Measurements from ENCODE around the gene JMJD4.

GRCh38 chr1:227781314-227781930, 46.3 kb upstream of the JMJD4 start:
- TF ChIP-seq, protein P1, sequence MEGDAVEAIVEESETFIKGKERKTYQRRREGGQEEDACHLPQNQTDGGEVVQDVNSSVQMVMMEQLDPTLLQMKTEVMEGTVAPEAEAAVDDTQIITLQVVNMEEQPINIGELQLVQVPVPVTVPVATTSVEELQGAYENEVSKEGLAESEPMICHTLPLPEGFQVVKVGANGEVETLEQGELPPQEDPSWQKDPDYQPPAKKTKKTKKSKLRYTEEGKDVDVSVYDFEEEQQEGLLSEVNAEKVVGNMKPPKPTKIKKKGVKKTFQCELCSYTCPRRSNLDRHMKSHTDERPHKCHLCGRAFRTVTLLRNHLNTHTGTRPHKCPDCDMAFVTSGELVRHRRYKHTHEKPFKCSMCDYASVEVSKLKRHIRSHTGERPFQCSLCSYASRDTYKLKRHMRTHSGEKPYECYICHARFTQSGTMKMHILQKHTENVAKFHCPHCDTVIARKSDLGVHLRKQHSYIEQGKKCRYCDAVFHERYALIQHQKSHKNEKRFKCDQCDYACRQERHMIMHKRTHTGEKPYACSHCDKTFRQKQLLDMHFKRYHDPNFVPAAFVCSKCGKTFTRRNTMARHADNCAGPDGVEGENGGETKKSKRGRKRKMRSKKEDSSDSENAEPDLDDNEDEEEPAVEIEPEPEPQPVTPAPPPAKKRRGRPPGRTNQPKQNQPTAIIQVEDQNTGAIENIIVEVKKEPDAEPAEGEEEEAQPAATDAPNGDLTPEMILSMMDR (IDR thresholded peaks at IDR 0.05; ENCODE audit: low read depth, low read length, poor library complexity, severe bottlenecking) = no peak
- no peak for TF ChIP-seq EZH2phosphoT487 (IDR thresholded peaks at IDR 0.05; ENCODE audit: borderline replicate concordance, low read length)

All from DOHH2 (cell line).